GM21515 (cell line): Measurements from ENCODE around the gene NME7.

ENCODE experiments used
- ATAC-seq: cut with Tn5 transposase; IDR thresholded peaks from one replicate; pipeline ENCODE4 v1.9.1; 2021; ENCODE audit not compliant: unreplicated experiment

Gene NME7

GRCh38 chr1:169087876-169088275 lies 279.7 kb downstream of the NME7 start:
- no peak for ATAC-seq

GRCh38 chr1:169086603-169087455 lies 280.8 kb downstream of the NME7 start:
- no peak for ATAC-seq

- no peak for ATAC-seq
Observed at GRCh38 chr1:169085911-169086310, 281.7 kb downstream of the NME7 start.
